NCI-H2227 (cell line): ENCODE data around the gene GNAZ.

Source experiments
- DNase-seq: peaks from one replicate; lab custom pipeline; 2025; ENCODE audit not compliant: unreplicated experiment; lab: John Stamatoyannopoulos, UW

Gene GNAZ

DNA sequence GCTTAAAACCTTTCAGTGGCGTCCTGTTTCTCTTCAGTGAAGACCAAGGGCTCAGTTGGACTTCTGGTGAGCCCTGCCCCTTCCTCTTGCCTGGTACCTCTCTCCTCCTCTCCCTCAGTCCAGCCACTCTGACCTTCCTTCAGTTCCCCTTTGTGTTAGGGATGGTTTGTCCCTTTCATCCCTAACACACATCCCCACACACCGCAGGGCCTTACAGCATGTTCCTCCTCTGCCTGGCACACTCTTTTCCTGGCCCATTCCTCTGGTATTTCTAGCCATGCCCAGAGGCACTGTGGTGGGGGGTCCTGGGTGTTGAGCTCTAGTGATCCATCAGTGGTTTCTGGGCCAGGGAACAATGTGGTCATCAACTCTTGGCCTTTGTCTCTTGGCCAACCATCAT, 21.4 kb downstream of the GNAZ start:
- no peak for DNase-seq

DNA sequence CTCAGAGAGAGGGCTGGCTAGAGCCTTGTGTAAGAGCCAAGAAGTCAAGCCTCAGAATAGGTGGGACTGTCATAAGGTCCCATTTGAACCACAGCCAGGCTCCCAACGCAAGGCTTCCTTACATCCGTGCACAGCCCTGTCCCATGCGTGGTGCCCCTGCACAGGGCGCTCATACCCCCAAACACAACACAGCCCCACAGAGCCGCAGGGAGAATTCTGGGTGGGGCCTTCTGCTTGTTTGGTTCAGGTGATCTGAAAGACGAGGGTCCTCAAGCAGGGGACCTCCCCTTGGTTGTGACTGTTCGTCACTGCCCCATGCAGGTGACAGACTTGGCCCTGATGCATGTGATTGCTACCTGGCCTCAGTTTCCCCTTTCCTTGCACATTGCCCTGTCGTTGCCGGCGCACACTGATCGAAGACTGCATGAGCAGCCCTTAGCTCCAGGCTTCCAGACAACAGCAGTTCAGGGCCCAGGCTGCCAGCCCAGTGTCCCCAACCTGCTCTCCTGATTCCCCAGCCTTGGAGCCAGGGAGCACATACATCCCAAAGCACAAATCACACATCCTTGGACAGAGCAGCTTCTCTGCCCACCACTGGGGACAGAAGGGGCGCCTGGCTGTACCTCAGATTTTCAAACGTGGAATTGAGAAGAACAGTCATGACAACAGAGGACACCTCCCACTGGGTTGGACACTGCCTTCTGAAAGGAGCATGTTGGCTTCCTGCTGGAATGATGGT, 22.1 kb downstream of the GNAZ start:
- no peak for DNase-seq

DNA sequence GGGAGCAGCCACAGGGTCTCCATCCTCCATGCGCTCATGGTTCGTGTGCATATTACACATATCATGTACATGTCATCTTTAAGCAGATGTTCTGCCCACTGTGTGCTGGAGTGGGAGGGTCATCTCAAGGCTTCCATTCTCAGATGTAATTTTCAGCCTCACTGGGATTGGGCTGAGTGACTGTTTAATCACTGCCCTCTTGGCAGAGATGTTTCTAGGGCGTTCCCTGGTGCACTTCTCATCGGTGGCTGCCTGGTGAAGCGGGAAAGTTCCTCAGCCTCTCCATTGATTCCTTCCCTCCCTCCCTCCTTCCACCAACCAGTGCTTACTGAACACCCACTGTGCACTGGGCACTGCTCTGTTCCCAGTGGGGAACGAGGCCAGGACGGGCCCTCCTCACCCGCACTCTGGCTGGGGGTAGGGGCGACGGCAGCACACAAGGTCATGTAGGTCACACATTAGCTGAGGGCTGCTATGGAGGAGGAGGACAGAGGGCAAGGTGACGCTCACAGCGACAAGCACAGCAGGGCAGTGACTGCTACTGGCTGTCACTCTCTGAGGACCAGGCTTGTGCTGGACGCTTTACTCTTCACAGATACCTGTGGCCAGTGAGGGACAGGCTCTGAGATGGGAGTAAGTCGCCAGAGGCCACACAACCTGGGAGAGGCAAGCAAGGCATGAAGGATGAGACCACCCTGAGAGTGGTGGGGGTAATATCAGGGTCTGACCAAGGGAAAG, 22.9 kb downstream of the GNAZ start:
- peak; percentile 47 for DNase-seq

DNA sequence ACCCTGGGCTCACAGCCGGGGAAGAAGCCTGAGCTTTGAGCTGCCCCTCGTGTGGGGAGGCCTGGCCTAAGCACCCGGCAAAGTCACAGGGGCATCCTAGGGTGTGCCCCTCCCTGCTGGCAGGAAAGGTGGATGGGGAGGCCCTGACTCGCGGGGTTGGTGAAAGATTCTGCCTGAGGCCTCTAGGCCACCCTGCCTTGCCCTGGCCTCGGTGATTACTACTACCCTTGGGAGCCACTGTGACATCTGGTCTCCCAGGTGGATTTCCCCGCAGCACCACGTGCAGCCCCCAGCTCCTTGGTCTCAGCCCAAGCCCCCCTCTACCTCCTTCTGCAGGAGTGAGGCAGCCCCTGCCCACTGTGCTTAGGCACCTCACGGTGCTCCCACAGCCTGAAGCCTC, 23.9 kb downstream of the GNAZ start:
- DNase-seq, result no peak

DNA sequence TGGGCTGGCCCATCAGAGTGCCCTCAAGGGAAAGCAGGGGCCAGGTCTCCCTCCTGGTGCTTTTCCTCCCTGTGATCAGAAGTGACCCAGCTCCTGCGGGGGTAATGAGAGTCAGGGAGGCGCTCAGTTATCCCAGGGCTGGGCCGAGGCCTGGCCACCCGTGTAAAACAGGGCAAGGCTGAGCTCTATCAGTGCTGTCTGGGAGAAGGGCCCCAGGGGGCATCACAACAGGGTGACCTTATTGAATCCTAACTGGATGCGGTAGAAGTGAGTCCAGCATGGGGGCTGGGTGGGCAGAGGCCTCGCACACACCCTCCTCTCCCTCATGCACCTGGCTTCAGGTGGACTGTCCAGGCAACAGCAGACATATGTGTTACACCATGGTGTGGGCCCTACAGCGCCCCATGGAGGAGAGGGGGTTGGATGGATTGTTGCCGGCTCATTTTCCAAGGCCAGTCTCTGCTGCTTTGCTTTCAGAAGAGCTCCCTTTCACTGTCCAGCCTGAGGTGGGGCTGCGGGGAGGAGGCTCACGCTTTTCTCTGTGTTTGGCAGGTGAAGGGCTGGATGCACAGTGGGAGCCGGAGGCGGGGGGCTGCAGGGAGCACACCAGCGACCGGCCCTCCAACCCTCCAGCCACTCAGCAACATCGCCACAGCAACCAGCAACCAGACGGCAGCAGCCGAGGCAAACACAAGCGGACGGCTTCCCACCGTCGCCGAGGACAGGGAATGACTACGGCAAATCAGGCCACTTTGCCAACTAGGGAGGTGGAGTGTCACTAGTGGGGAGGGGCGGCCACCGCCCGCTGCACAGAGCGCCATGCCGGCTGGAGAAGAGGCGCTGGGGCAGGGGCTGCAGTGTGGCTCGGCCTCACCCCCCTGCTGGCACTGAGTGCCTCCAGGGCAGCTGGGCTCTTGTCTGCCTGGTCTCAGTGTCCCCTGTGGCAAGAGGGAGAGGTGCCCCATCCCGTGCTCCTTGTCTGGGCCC, 24.7 kb downstream of the GNAZ start:
- no peak for DNase-seq

DNA sequence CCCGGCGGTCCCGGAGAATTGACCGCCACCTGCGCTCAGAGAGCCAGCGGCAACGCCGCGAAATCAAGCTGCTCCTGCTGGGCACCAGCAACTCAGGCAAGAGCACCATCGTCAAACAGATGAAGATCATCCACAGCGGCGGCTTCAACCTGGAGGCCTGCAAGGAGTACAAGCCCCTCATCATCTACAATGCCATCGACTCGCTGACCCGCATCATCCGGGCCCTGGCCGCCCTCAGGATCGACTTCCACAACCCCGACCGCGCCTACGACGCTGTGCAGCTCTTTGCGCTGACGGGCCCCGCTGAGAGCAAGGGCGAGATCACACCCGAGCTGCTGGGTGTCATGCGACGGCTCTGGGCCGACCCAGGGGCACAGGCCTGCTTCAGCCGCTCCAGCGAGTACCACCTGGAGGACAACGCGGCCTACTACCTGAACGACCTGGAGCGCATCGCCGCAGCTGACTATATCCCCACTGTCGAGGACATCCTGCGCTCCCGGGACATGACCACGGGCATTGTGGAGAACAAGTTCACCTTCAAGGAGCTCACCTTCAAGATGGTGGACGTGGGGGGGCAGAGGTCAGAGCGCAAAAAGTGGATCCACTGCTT, 25.5 kb downstream of the GNAZ start:
- DNase-seq, result no peak

DNA sequence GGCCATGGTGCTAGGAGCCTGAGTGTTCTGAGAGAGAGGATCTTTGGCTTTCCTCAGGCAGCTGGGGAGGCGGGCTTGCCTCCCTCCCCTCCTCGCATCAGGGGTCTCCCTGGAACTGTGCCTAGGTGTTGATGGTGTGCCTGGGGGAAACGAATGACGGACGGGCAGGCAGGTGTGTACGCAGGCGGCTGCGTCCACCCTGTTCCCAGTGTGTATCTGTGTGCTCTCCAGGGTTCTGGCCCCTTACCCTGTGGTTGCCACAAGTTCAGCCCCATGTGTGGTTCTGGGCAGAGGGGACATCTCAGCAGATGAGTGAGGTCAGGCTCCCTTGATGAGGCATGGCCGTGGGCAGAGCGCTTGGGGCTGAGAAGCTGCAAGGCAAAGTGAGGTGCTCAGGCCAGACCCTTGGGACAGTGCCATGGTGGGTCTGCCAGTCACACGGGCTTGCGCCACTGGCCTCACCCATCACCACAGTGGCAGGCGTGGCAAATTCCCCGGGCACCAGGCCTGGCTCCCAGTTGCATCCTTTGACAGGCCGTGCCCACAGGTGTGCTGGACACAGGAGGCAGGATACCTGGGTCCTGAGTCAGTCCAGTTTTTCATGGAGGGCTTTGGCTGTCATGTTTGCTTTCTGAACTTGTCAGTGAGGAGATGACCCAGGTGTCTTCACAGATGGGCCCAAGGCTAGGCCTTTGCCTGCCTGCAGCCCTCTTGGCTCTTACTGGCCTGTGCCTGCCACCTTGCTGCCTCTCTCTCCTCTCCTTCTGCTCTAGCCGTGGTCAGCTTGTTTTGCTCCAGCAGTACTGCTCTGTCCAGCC, 27.3 kb downstream of the GNAZ start:
- DNase-seq, result no peak

DNA sequence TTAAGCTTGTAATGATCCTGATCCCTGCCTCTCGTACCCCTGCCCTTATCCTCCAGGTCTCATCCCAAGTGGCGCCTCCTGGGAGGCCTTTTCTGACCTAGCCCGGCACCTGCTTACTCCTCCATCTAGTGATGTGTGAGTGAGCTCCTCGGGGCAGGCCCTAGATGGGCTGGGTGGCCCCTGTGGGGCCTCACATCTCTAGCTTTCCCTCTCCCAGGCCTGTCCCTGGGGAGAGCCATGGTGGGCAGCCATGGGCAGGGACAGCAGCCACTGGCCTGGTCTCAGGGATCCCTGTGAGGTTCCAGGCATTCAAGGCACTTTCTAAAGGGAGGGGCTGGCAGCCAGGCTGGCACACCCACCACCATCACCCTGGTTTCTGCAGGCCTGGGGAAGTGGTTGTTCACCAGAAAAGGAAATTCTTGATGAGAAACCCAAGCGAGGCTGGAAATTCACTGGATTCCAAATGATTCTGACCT, 27.9 kb downstream of the GNAZ start:
- no peak for DNase-seq

DNA sequence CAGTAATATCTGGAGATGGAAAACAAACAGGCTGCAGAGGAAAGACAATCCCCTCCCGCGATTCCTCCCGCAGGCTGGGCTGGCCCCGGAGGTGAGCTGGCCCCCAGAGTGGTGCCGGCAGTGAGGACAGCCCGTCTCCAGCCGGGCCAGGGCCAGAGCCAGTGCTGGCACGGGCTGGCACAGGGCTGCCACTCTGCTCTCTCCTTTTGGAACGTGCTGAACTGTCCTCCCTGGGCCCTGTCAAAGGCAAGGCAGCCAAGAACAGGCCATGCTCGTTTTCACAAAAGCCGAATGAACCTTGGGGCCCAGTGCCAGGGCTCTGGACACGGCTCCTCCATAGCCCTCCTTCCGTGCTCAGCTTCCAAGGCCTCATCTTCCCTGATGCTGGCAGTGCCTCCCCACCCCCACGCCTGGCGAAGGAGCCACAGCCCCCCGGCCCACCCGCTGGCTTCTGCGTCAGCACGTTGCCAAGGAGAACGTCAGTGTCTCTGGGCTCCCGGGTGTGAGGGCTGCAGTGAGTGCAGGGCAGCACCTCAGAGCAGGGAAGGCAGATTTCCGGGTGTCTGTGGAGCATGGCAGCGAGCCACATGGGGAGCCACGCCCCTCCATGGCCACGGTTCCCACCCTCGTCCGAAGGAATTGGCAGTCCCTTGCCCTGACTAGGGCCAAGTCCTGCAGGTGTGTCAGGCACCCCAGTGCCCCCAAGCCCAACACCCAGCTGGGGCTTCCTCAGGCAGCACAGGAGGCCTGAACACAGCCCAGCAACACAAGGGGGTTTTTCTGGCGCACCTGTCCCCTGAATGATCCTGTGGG, 28.6 kb downstream of the GNAZ start:
- DNase-seq, result no peak

DNA sequence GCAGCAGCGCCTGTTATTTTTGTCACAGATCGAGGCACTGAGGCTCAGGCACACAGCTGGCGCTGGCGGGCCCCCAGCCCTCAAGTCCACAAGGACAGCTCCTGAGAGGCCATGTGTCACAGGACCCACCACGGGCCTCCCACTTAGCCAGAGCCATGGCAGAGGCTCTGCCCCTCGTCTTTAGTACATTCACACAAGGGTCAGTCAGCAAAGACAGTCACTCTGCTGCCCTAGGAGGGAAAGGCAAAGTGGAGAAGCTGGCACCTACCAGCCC, 29.1 kb downstream of the GNAZ start:
- DNase-seq, result no peak

DNA sequence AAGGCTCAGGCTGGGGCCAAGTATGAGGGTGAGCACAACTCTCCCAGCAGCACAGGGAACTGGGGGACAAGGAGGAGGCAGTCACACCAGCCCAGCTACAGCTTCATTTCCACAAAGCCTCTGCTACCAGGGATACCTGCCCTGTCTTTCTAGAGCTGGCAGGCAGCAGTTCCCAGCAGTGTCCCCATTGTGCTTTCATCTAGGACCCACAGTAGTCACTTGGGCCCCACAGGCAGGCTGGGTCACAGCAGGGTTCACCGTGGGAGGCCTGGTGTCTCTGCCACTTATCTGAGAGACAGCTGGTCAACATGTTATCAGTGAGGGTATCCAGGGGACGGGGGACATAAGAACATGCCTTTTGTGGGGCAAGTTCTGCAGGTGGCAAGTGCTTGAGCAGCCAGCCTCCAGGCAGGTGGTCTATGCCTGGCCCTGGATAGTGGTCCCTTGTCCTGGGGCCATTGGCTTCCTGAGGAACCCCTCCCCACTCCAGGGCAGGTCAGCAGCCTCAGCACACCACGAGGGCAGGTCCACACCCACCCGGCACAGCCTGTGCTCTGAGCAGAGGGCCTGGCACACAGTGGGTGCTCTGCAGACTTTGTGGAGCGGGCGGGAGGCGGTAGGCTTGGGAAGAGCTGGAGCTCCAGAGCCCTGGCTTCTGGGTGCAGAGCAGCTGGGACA, 29.9 kb downstream of the GNAZ start:
- DNase-seq, result no peak

DNA sequence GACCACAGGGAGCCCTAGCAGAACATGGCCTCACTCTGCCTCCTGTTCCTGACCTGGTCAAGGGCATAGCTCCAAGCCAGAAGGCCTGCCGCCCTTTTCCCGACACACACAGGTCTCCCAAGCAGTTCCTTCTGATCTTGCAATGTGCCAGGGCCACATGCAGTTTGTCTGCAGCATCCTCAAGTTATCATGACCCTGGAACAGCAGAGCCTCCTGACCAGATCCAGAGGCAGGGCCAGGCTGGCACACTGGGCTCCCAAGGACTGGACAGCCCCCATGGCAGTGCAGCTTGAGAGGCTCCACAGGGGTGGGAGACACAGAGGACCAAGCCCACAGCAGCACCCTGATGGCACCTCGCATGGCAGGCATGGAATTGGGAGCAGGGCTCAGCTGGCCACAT, 31.2 kb downstream of the GNAZ start:
- no peak for DNase-seq

DNA sequence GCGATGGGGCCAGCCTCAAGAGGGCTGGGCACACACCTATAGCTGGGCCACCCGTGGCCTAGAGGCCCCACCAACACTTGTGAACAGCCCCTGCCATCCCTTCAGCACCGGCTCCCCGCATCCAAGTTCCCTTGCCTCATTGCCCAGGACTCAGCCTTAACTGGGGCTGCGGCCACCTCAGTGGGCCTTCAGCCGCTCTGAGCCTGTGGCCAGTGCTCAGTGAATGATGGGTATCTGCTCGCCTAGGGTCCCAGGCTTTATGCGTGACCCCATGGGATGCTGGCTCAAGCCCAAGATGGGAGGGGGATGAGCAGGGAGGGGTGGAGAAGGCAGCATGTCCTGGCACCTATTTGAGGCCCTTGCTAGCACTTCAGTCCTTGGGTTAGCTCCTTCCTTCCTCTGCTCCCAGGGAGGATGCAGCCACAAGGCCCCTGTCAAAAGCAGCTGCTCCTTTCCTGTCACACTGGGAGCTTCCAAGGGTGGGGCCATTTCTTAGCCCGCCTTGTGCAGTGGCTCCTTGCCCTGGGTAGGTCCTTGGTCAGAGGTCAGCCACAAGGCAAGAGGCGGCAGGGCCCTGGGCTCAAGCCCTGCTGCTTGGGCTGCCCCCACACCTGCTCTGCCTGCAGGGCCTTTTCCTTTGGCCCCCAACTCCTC, 31.8 kb downstream of the GNAZ start:
- no peak for DNase-seq

DNA sequence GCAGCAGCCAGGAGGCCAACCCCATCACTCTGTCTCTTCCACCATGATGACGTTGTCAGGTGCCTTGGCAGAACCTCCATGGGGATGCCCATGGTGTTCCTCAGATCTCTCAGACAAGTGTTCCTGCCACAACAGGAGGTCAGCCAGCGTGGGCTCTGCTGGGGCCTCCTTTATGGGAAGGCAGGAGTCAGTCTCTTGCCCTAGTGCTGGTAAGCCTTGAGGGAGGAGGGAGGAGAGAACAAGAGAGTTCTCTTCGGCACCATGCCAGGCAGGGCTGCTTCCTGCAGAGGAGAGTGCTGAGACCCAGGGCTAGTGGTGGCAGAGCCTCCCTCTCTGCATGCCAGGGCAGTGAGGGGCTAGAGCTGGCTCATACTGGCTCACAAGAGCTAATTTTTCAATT, 32.5 kb downstream of the GNAZ start:
- no peak for DNase-seq

DNA sequence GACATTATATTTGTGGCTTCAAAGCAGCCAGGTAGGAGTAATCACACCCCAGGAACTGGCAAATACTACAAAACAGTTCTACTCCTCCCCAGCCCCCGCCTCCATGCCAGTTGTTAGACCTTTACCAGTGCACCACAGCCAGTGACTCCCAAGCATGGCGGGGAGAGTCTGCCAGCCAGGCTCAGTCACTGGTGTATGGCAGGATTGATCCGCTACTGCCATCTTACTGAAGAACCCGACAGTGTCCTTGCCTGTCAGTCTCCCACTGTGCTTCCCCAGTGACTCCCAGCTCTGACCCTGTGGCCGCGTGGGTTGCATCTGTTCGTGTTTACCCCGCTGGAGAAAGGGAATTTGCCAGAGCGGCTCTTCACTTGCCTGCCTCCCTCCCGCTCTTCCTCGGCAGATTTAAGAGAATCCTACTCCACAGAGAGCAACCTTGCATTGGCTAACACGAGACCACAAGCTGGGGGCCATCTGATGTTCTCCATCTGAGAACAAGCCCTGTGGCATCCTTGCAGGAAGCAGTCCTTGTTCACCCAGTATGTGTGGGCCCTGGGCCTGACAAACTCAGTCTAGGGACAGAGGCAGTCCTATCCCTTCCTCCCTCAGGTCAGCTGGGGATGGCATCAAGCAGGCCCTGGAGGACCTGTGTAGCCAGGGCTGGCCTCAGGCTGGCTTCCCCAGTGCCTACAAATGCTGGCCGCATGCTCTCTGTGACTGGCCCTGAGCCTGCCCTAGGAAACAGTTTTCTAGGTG, 33.1 kb downstream of the GNAZ start:
- no peak for DNase-seq

DNA sequence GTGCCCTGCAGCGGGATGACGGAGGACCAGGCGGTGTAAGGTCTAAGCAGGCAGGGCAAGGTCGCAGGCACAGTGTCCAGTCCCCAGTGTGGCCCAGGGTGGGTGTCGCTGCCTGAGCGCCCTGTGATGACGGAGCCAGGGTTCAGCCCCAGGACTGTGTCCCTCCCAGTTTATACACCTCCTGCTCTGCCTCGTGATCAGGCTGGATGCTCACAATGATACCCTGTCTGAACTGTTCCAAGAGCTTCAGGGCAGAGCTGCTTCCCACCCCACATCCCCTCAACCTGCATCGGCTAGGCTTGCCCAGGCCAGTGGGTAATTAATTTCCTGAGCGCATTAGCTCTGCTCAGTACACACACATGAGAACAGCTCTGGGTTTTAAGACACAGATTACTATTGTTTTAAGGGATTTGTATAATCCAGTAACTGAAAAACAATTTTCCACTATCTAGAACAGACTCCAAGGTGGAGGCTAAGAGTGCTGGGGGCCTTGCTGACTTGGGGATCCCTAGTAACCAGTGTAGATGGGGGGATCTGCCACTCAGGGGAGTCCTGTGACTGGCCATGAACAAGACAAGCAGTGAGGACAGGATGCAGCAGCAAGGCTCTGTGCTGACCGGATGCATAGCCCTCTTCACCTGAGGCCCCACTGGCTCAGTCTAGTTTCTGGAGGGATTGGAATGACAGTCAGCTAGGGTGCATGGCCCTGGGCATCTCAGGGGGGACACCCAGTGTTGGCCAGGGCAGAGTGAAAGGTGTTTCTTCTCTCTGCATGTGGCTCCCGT, 34.1 kb downstream of the GNAZ start:
- no peak for DNase-seq

DNA sequence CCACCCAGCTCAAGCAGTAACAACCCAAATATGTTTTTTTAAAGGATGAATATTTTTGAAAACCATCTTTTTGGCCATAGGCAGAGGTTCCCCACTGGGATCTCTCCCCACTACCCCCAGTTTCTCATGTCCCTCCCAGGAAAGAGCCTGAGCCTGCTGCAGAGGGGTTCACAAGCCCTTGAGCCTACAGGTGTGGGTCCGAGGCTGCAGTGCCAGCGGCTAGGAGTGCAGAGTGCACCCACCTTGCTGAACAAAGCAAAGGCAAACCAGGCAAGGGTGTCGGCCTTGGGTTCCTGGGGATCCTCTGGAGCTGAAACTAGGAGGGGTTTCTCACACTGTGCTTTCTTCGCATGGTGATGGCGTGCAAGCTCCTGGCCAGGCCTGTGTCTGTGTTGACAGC, 35.0 kb downstream of the GNAZ start:
- no peak for DNase-seq
